WERI-Rb-1 (cell line): ENCODE measurements around the gene DUSP9.
"Not testable (repeated sequence)": the region's sequence is repeated elsewhere in the genome, so short reads cannot be mapped to it uniquely, and the experiment has no call there.

Source experiments
- DNase-seq: peaks from one replicate; pipeline ENCODE4 v3.0.0-alpha.2; 2020
- H3K27ac ChIP-seq: fragments of 250-450 bp; sonication (Bioruptor Pico); 2 replicates; pipeline ENCODE4 v1.5.1; 2020; ENCODE audit warnings: mild to moderate bottlenecking, moderate library complexity
- H3K27me3 ChIP-seq: fragments of 250-450 bp; sonication (Bioruptor Pico); 2 replicates; pipeline ENCODE4 v1.5.1; 2021; ENCODE audit warnings: mild to moderate bottlenecking, low read depth, moderate library complexity; ENCODE audit not compliant: insufficient read depth, severe bottlenecking
- H3K36me3 ChIP-seq: fragments of 250-450 bp; sonication (Bioruptor Pico); 2 replicates; pipeline ENCODE4 v1.5.1; 2020; ENCODE audit warnings: mild to moderate bottlenecking, moderate library complexity
- H3K4me3 ChIP-seq: 2 replicates; pipeline ENCODE4 v1.5.1; 2011; ENCODE audit warnings: low read depth, mild to moderate bottlenecking, control low read depth, low read length
- H3K9me3 ChIP-seq: fragments of 250-450 bp; sonication (Bioruptor Pico); 2 replicates; pipeline ENCODE4 v1.5.1; 2021; ENCODE audit warnings: mild to moderate bottlenecking, moderate library complexity; ENCODE audit not compliant: severe bottlenecking
- CTCF ChIP-seq: IDR thresholded peaks from 2 replicates; pipeline ENCODE4 v1.5.1; 2011; ENCODE audit warnings: low read depth, mild to moderate bottlenecking, control low read depth, inconsistent platforms, low read length

The DUSP9 gene

GRCh38 chrX:153601511-153602110 lies 45.4 kb upstream of the DUSP9 start:
- H3K36me3 ChIP-seq: peaks cover 6% of the 10 kb centered on the region
- H3K27ac ChIP-seq: no peak overlapping the region
- H3K4me3 ChIP-seq: no peak overlapping the region
- H3K27me3 ChIP-seq: no peaks in the 10 kb centered on the region
- no peak for TF ChIP-seq CTCF
- H3K9me3 ChIP-seq: peaks cover 14% of the 10 kb centered on the region
- DNase-seq: no peak

- Histone ChIP-seq H3K36me3 (no peaks in the 10 kb centered on the region), H3K27me3 (no peaks in the 10 kb centered on the region), H3K9me3 (peaks cover 6% of the 10 kb centered on the region), H3K27ac (no peak overlapping the region), H3K4me3 (no peak overlapping the region)
- no peak for TF ChIP-seq CTCF
- no peak for DNase-seq
These were observed 44.4 kb upstream of the DUSP9 start for GRCh38 chrX:153602601-153603000.

GRCh38 chrX:153603131-153603656 lies 43.8 kb upstream of the DUSP9 start:
- no peak for TF ChIP-seq CTCF
- H3K27me3 ChIP-seq: no peaks in the 10 kb centered on the region
- H3K27ac ChIP-seq: no peak overlapping the region
- H3K4me3 ChIP-seq: no peak overlapping the region
- H3K36me3 ChIP-seq: no peaks in the 10 kb centered on the region
- H3K9me3 ChIP-seq: peaks cover 4% of the 10 kb centered on the region
- no peak for DNase-seq

- not testable (repeated sequence) for H3K4me3 ChIP-seq, DNase-seq, H3K9me3 ChIP-seq, H3K27ac ChIP-seq, H3K27me3 ChIP-seq, H3K36me3 ChIP-seq
These were observed 42.2 kb upstream of the DUSP9 start for GRCh38 chrX:153604666-153605380.

- no peaks in the 10 kb centered on the region for H3K36me3 ChIP-seq
- H3K27me3 ChIP-seq: no peaks in the 10 kb centered on the region
- H3K27ac ChIP-seq: no peak overlapping the region
- no peak for TF ChIP-seq CTCF
- H3K9me3 ChIP-seq: no peaks in the 10 kb centered on the region
- H3K4me3 ChIP-seq: no peak overlapping the region
- DNase-seq: no peak
These were observed 40.5 kb upstream of the DUSP9 start for GRCh38 chrX:153606503-153606902.

- TF ChIP-seq CTCF: no peak
- DNase-seq: no peak
- Histone ChIP-seq H3K9me3 (no peaks in the 10 kb centered on the region), H3K36me3 (no peaks in the 10 kb centered on the region), H3K27ac (no peak overlapping the region), H3K4me3 (no peak overlapping the region), H3K27me3 (no peaks in the 10 kb centered on the region)
These were observed 38.6 kb upstream of the DUSP9 start for GRCh38 chrX:153608376-153608775.
